ENCODE results near the gene PCDHGA3. TPM values are rescaled to one million over a fixed set of nuclear protein-coding genes. Genes with fewer than 3 reads are reported as not detected.

Gene PCDHGA3
- 1.6 and 2.1 TPM in 2 replicates for total RNA-seq

DNA sequence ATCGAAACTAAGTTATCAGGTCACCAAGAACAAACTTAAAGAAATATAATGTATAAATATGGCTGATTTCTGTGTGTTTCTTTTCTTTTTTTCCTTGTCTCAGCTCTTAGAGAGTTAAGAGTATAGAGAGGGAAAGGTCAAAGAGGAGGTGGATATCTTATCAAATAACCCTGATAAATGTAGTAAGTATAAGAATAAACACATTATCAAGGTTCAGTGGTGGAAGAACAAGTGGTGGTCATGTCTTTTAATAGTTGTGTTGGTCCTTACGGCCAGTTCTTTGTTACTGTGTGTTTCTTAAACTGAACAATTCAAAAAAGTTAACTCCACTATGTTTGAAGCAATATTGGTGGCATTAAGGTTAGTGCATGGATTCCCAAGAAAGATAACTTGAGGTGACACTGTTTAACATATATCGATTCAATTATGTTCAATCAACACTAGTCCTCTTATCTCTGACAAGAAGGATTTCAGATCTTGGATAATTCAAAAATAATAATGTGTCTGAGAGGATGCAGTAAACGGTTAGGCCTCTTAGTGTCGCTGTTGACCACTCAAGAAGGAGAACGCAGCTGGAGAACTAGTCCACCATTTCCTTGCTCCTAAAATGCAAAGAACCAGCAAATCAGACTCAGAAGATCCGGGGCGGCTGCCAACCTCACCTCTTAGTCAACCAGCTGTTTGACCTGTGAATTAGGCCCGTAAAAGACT, at the start of gene PCDHGA3:
Gene PCDHGA3, plus strand, starts transcription at position 588 of the 711 bp plus-strand sequence. CDS start 205 bp downstream, outside the sequence.

GRCh38 chr5:141303756-141304155, 39.9 kb upstream of the PCDHGA3 start, which contains the start of gene SLC25A2:
TSS of gene SLC25A2 (minus strand) at chr5:141304049. CDS start at chr5:141303865, 184 bp downstream.

GRCh38 chr5:141320225-141321169, 23.1 kb upstream of the PCDHGA3 start, which contains the start of gene TAF7:
TSS of gene TAF7 (minus strand) at chr5:141320784. CDS start at chr5:141320044, 740 bp downstream.

DNA sequence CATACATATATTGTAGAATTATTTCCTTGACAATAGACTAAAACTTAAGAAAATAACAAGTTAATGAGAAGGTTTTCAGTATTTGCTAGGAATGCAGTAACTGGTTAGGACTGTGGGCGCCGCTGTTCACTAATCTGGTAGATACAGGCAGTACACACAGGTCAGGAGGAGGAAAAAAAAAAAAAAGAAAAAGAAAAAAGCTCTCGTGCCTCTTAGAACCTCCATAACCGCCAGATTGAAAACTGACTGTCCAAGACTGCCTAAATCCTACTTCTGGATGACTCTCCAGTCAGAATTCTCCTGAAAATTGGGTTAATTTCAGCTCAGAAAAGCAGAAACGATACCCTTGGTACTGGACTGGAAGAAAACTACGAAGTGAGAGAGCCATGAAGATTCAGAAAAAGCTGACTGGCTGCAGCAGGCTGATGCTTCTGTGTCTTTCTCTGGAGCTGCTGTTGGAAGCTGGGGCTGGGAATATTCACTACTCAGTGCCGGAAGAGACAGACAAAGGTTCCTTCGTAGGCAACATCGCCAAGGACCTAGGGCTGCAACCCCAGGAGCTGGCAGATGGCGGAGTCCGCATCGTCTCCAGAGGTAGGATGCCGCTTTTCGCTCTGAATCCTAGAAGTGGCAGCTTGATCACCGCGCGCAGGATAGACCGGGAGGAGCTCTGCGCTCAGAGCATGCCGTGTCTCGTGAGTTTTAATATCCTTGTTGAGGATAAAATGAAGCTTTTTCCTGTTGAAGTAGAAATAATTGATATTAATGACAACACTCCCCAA, 13.1 kb upstream of the PCDHGA3 start, which contains the start of gene PCDHGA1:
Gene PCDHGA1, plus strand, starts transcription at position 216 of the 782 bp plus-strand sequence.

GRCh38 chr5:141338538-141339306, 4.9 kb upstream of the PCDHGA3 start, which contains the start of gene PCDHGA2:
TSS of gene PCDHGA2 (plus strand) at chr5:141338760.

GRCh38 chr5:141349917-141350619, 6.4 kb downstream of the PCDHGA3 start, which contains the start of gene PCDHGB1:
TSS of gene PCDHGB1 (plus strand) at chr5:141350099. CDS start at chr5:141350261, 162 bp downstream.

GRCh38 chr5:141354900-141355469, 11.4 kb downstream of the PCDHGA3 start, which contains the start of gene PCDHGA4:
TSS of gene PCDHGA4 (plus strand) at chr5:141355021. CDS start at chr5:141355108, 87 bp downstream.

GRCh38 chr5:141359790-141360426, 16.3 kb downstream of the PCDHGA3 start, which contains the start of gene PCDHGB2:
TSS of gene PCDHGB2 (plus strand) at chr5:141359994. CDS start at chr5:141360136, 142 bp downstream.

GRCh38 chr5:141363952-141364660, 20.5 kb downstream of the PCDHGA3 start, which contains the start of gene PCDHGA5:
TSS of gene PCDHGA5 (plus strand) at chr5:141364162. CDS start at chr5:141364331, 169 bp downstream.

DNA sequence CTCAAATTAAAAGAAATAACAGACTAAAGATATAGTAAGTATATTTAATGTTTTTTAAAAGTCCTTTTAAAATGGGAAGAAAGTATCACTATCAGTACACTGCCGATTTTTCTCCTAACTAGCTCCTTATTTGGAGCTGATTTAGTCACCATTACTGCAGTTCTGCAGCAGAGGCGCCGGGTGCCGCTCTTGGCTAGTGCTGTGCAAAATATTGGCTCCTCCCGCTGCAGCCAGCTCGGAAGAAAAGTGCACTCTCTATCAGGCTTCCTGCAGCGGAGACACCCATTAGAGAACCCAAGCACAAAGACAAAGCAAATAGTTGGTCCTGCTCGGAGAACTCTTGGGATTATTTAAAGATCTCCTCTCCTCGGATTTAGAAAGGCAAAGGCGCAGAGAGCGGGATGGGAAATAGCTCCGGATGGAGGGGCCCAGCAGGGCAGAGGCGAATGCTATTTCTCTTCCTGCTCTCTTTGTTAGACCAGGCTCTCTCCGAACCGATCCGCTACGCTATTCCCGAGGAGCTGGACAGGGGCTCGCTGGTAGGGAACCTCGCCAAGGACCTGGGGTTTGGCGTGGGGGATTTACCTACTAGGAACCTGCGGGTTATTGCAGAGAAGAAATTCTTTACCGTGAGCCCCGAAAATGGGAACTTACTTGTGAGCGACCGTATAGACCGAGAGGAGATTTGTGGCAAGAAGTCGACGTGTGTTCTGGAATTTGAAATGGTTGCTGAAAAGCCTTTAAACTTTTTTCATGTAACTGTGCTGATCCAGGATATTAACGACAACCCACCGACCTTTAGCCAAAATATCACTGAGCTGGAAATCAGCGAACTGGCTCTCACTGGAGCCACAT, 26.6 kb downstream of the PCDHGA3 start, which contains the start of gene PCDHGB3:
Gene PCDHGB3, plus strand, starts transcription at position 249 of the 855 bp plus-strand sequence. Its CDS starts 153 bp downstream, at position 402.

DNA sequence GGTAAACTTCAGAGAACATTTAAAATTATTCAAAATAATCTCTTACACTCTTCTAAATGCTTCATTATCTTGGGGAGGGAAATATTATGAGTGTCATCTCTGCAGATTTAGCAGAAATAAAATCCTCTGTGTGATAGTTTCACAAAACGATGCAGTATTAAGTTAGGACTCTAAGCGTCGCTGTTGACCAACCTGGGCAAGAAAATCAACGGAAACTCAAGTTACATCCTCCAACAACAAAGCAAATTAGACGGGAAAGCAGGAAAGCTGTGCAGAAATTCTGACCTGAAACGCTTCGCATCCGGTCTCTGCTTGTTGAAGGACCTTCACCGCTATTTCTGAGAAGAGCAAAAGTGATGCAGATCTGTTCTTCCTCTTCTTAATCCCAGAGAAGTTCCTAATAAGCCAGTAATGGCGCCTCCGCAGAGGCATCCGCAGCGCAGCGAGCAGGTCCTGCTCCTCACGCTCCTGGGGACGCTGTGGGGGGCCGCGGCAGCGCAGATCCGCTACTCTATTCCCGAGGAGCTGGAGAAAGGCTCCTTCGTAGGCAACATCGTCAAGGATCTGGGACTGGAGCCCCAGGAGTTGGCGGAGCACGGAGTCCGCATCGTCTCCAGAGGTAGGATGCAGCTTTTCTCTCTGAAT, 30.2 kb downstream of the PCDHGA3 start, which contains the start of gene PCDHGA6:
Gene PCDHGA6, plus strand, starts transcription at position 219 of the 645 bp plus-strand sequence. Its CDS starts 193 bp downstream, at position 412.

DNA sequence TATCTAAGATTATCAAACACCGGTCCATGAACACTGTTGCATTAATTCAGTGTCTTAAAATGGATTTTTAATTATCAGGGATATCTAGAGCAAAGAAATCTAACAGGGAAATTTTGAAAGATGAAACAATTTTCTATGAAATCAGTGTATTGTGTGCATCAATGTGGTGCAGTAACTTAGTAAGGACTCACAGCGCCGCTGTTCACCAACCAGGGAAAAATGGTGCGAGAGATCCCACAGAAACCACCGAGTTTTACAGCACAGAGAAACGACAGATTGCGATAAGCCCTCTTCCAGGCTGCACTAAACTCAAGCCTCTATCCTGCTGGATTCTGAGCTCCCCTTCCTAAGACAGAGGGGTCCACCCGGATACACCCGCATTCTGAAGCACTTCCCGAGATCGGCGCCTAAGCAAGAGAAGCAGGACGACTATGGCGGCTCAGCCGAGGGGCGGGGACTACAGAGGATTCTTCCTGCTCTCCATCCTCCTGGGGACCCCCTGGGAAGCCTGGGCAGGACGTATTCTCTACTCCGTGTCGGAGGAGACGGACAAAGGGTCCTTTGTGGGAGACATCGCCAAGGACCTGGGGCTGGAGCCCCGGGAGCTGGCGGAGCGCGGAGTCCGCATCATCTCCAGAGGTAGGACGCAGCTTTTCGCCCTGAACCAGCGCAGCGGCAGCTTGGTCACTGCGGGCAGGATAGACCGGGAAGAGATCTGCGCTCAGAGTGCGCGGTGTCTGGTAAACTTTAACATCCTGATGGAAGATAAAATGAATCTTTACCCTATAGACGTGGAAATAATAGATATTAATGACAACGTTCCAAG, 39.1 kb downstream of the PCDHGA3 start, which contains the start of gene PCDHGA7:
Gene PCDHGA7, plus strand, starts transcription at position 274 of the 826 bp plus-strand sequence. Its CDS starts 158 bp downstream, at position 432.

DNA sequence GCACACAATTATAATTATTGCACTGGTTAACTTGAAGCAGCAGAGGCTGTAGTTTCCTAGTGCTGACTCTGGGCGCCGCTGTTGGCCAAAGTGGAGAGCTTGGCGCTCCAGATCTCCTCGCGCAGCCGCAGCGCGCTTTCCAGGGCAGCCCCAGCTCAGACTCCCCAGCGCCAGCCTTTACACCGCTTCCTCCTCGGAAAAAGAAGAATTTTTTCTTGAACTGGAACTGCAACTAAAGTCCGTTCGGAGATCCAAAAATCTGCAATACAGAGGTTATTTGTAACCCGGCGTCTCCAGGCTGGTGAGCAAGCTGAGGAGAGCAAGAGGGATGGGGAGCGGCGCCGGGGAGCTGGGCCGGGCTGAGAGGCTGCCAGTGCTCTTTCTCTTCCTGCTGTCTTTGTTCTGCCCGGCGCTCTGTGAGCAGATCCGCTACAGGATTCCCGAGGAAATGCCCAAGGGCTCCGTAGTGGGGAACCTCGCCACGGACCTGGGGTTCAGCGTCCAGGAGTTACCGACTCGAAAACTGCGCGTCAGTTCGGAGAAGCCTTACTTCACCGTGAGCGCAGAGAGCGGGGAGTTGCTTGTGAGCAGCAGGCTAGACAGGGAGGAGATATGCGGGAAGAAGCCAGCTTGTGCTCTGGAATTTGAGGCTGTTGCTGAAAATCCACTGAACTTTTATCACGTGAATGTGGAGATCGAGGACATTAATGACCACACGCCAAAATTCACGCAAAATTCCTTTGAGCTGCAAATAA, 44.1 kb downstream of the PCDHGA3 start, which contains the start of gene PCDHGB4:
Gene PCDHGB4, plus strand, starts transcription at position 142 of the 755 bp plus-strand sequence. Its CDS starts 187 bp downstream, at position 329.

GRCh38 chr5:141392429-141393198, 49.0 kb downstream of the PCDHGA3 start, which contains the start of gene PCDHGA8:
TSS of gene PCDHGA8 (plus strand) at chr5:141392633. CDS start at chr5:141392814, 181 bp downstream.

